ENCODE measurements around the gene TMEM223.

Gene TMEM223

GRCh38 chr11:62806611-62807121 lies 14.9 kb upstream of the TMEM223 start:
- Histone ChIP-seq H3K4me1 (ENCODE audit: control insufficient read depth, low read length) (peaks cover 27% of the 10 kb centered on the region), H3K79me2 (ENCODE audit: control insufficient read depth, low read length) (peaks cover 41% of the 10 kb centered on the region), H3F3A (ENCODE audit: control insufficient read depth, insufficient read depth) (peaks cover 7% of the 10 kb centered on the region; the same call in 1 of the 2 replicates), H3K4me3 (ENCODE audit: low read length) (peak overlapping the region; percentile 80), H3K27ac (ENCODE audit: low read depth, low read length) (no peak overlapping the region), H4K20me1 (ENCODE audit: control insufficient read depth, insufficient read depth, low read depth, low read length) (peaks cover 9% of the 10 kb centered on the region), H3K36me3 (ENCODE audit: control insufficient read depth, low read length) (peaks cover 33% of the 10 kb centered on the region), H3K9me2 (replicated peaks; ENCODE audit: control insufficient read depth, low read length) (no peaks in the 10 kb centered on the region), H3K4me2 (ENCODE audit: low read length) (peak overlapping the region; percentile 85), H3K27me3 (ENCODE audit: control insufficient read depth, low read length) (no peaks in the 10 kb centered on the region), H3K9me3 (ENCODE audit: control insufficient read depth, insufficient read depth, low read length) (no peaks in the 10 kb centered on the region)
- no peak for TF ChIP-seq CTCF (IDR thresholded peaks at IDR 0.05; ENCODE audit: low read depth, low read length, poor library complexity, severe bottlenecking)
- TF ChIP-seq EZH2phosphoT487 (IDR thresholded peaks at IDR 0.05; ENCODE audit: borderline replicate concordance, low read length), result no peak

- H3K4me2 ChIP-seq (ENCODE audit: low read length), result peak overlapping the region; percentile 85
These were observed 14.2 kb upstream of the TMEM223 start for GRCh38 chr11:62805961-62806441.

GRCh38 chr11:62805076-62805892 lies 13.5 kb upstream of the TMEM223 start, which contains the start of gene NXF1:
Gene NXF1, minus strand, starts transcription at chr11:62805440. Its CDS starts 84 bp downstream, at chr11:62805356.
- Histone ChIP-seq H3K9me3 (ENCODE audit: control insufficient read depth, insufficient read depth, low read length) (no peaks in the 10 kb centered on the region), H3K4me1 (ENCODE audit: control insufficient read depth, low read length) (peaks cover 27% of the 10 kb centered on the region), H3K27ac (ENCODE audit: low read depth, low read length) (peak within 1 kb of the TSS; percentile 62), H3K9me2 (replicated peaks; ENCODE audit: control insufficient read depth, low read length) (no peaks in the 10 kb centered on the region), H4K20me1 (ENCODE audit: control insufficient read depth, insufficient read depth, low read depth, low read length) (peaks cover 9% of the 10 kb centered on the region), H3K36me3 (ENCODE audit: control insufficient read depth, low read length) (peaks cover 45% of the 10 kb centered on the region), H3K27me3 (ENCODE audit: control insufficient read depth, low read length) (no peaks in the 10 kb centered on the region), H3K4me2 (ENCODE audit: low read length) (peak within 1 kb of the TSS; percentile 85), H3K4me3 (ENCODE audit: low read length) (peak within 1 kb of the TSS; percentile 80), H3F3A (ENCODE audit: control insufficient read depth, insufficient read depth) (no peaks in the 10 kb centered on the region), H3K79me2 (ENCODE audit: control insufficient read depth, low read length) (peaks cover 43% of the 10 kb centered on the region)
- no peak for TF ChIP-seq CTCF (IDR thresholded peaks at IDR 0.05; ENCODE audit: low read depth, low read length, poor library complexity, severe bottlenecking)
- TF ChIP-seq EZH2phosphoT487 (IDR thresholded peaks at IDR 0.05; ENCODE audit: borderline replicate concordance, low read length), result no peak

More at GRCh38 chr11:62805961-62806441, 14.2 kb upstream of the TMEM223 start:
- Histone ChIP-seq H3K27ac (ENCODE audit: low read depth, low read length) (peak overlapping the region; percentile 62), H4K20me1 (ENCODE audit: control insufficient read depth, insufficient read depth, low read depth, low read length) (peaks cover 9% of the 10 kb centered on the region), H3K79me2 (ENCODE audit: control insufficient read depth, low read length) (peaks cover 43% of the 10 kb centered on the region), H3K9me3 (ENCODE audit: control insufficient read depth, insufficient read depth, low read length) (no peaks in the 10 kb centered on the region), H3K9me2 (replicated peaks; ENCODE audit: control insufficient read depth, low read length) (no peaks in the 10 kb centered on the region), H3K36me3 (ENCODE audit: control insufficient read depth, low read length) (peaks cover 40% of the 10 kb centered on the region), H3K4me3 (ENCODE audit: low read length) (peak overlapping the region; percentile 80), H3K27me3 (ENCODE audit: control insufficient read depth, low read length) (no peaks in the 10 kb centered on the region), H3K4me1 (ENCODE audit: control insufficient read depth, low read length) (peaks cover 27% of the 10 kb centered on the region), H3F3A (ENCODE audit: control insufficient read depth, insufficient read depth) (peaks cover 4% of the 10 kb centered on the region; the same call in 1 of the 2 replicates)
- TF ChIP-seq EZH2phosphoT487 (IDR thresholded peaks at IDR 0.05; ENCODE audit: borderline replicate concordance, low read length), result no peak
- no peak for TF ChIP-seq CTCF (IDR thresholded peaks at IDR 0.05; ENCODE audit: low read depth, low read length, poor library complexity, severe bottlenecking)

Data from DOHH2 (cell line).